HUES6 (cell line): ENCODE measurements around the gene SV2B.

Source experiments
- H3K27ac ChIP-seq: 2 replicates; pipeline ENCODE4 v1.7.0; 2013; ENCODE audit warnings: low read depth, mild to moderate bottlenecking, low read length, inconsistent platforms
- H3K27me3 ChIP-seq: 2 replicates; pipeline ENCODE4 v1.6.1; 2013; ENCODE audit warnings: low read length; ENCODE audit not compliant: control insufficient read depth, insufficient read depth
- H3K36me3 ChIP-seq: 2 replicates; pipeline ENCODE4 v1.6.1; 2013; ENCODE audit warnings: low read length; ENCODE audit not compliant: control insufficient read depth, insufficient read depth
- H3K4me1 ChIP-seq: 2 replicates; pipeline ENCODE4 v1.6.1; 2013; ENCODE audit warnings: low read length; ENCODE audit not compliant: control insufficient read depth, insufficient read depth
- H3K4me3 ChIP-seq: 2 replicates; pipeline ENCODE4 v1.5.1; 2013; ENCODE audit warnings: low read depth, low read length
- H3K9ac ChIP-seq: one replicate; pipeline ENCODE4 v1.6.1; 2013; ENCODE audit warnings: mild to moderate bottlenecking, low read length
- H3K9me3 ChIP-seq: 2 replicates; pipeline ENCODE4 v1.6.1; 2013; ENCODE audit warnings: low read depth, low read length; ENCODE audit not compliant: control insufficient read depth, insufficient read depth

The SV2B gene

DNA sequence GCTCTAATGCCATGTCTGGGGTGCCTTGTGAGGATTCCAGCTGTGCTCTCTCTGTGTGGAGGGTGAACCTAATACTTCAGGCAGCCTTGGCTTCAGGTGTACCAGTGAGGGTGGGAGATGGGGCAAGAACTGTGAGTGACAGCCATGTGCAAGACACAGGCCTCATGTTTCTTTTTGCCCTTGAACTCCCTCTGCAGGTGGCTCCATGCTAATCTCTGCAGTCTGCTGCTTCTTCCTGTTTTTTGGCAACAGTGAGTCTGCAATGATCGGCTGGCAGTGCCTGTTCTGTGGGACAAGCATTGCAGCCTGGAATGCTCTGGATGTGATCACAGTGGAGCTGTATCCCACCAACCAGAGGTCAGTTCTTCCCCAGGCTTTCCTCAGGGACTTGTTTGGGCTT lies 189.3 kb downstream of the SV2B start:
- Histone ChIP-seq H3K9ac (no peak overlapping the region), H3K9me3 (no peaks in the 10 kb centered on the region), H3K27ac (no peak overlapping the region), H3K4me1 (no peaks in the 10 kb centered on the region), H3K36me3 (no peaks in the 10 kb centered on the region), H3K4me3 (no peak overlapping the region), H3K27me3 (peaks cover 3% of the 10 kb centered on the region; the same call in 1 of the 2 replicates)

DNA sequence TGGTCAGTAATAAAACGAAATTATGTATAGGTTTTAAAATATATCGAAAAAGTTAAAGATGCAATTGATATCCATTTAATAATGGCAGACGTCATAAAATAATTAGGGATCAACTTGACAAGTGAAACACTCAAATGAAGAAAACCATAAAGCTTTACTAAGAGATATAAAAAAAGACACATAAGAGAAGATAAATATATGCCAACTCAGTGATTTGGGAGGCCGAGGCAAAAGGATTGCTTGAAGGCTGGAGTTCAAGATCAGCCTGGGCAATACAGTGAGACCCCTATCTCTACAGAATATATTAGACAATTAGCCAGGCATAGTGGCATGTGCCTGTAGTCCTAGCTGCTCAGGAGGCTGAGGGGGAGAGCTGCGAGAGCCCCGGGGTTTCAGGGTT lies 190.5 kb downstream of the SV2B start:
- Histone ChIP-seq H3K9ac (no peak overlapping the region), H3K4me1 (no peaks in the 10 kb centered on the region), H3K9me3 (no peaks in the 10 kb centered on the region), H3K4me3 (no peak overlapping the region), H3K36me3 (no peaks in the 10 kb centered on the region), H3K27ac (no peak overlapping the region), H3K27me3 (peaks cover 3% of the 10 kb centered on the region; the same call in 1 of the 2 replicates)

DNA sequence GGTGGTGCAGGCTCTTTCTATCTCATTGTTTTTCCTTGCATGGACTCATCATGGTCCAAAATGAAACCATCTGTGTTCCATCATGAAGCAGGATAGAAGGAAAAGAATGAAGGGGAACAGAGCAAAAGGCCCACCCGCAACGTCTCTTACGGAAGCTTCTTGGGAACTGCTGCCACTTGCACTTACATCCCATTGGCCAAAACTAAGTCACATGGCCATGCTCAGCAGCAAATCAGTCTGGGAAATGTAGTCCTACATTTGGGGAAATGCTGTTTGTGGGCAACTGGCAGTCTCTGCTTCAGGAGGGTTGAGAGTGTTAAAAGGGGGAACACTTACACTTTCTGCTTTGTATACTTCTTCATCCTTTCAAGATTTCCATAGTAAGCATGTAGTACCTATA lies 191.6 kb downstream of the SV2B start:
- H3K4me3 ChIP-seq: no peak overlapping the region
- H3K27me3 ChIP-seq: peaks cover 3% of the 10 kb centered on the region; the same call in 1 of the 2 replicates

DNA sequence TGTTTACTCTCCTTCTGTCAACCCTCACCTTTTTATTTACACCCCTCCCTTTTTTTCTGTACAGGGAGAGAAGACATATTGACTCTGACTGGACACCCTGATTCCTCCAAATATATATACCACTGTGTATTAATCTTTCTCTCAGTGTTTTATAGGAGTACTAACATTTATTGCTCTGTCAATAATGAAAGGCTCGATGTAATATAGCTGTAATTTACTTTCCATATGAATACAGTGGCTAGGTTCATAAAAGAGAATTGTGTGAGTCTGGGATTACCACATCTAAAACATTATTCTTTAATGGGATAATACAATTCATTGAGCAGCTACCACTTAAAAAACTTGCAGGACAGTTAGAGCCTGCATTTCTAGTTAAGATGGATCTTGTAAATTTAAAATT lies 194.3 kb downstream of the SV2B start:
- H3K4me3 ChIP-seq: no peak overlapping the region
- H3K4me1 ChIP-seq: no peaks in the 10 kb centered on the region
- no peaks in the 10 kb centered on the region for H3K36me3 ChIP-seq
- peaks cover 3% of the 10 kb centered on the region; the same call in 1 of the 2 replicates for H3K27me3 ChIP-seq
- H3K27ac ChIP-seq: no peak overlapping the region
- H3K9ac ChIP-seq: no peak overlapping the region
- peaks cover 11% of the 10 kb centered on the region for H3K9me3 ChIP-seq

More for the DNA sequence above, 191.6 kb downstream of the SV2B start:
- Histone ChIP-seq H3K9ac (no peak overlapping the region), H3K27ac (no peak overlapping the region), H3K9me3 (peaks cover 5% of the 10 kb centered on the region), H3K36me3 (no peaks in the 10 kb centered on the region), H3K4me1 (no peaks in the 10 kb centered on the region)

GRCh38 chr15:91294795-91295194 lies 194.7 kb downstream of the SV2B start:
- no peak overlapping the region for H3K9ac ChIP-seq
- H3K27me3 ChIP-seq: peaks cover 3% of the 10 kb centered on the region; the same call in 1 of the 2 replicates
- peaks cover 11% of the 10 kb centered on the region for H3K9me3 ChIP-seq
- H3K36me3 ChIP-seq: no peaks in the 10 kb centered on the region
- H3K4me3 ChIP-seq: no peak overlapping the region
- H3K4me1 ChIP-seq: no peaks in the 10 kb centered on the region
- no peak overlapping the region for H3K27ac ChIP-seq

DNA sequence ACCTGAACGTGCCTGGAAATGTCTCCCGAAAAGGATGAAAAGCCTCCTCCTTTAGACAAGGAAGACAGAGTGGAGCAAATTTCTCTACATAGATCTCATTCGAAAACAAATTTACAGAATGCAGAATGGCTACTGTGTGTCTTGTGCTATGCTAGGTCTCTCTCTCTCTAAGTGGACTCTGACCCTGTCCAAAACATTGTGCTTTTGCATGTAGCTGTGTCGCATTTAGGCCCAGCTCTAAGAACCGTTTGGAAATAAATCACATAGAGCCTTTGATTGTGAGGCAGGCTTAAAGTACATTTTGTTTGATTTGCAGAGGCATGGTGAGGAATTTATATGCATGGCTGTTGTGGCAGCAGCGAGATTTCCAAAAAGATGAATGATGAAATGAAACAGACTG lies 198.0 kb downstream of the SV2B start:
- Histone ChIP-seq H3K4me1 (no peaks in the 10 kb centered on the region), H3K27ac (no peak overlapping the region), H3K9me3 (peaks cover 11% of the 10 kb centered on the region), H3K36me3 (no peaks in the 10 kb centered on the region), H3K27me3 (peaks cover 9% of the 10 kb centered on the region), H3K4me3 (no peak overlapping the region), H3K9ac (no peak overlapping the region)

- H3K27me3 ChIP-seq: peaks cover 21% of the 10 kb centered on the region
- H3K9me3 ChIP-seq: no peaks in the 10 kb centered on the region
- no peak overlapping the region for H3K9ac ChIP-seq
- H3K4me3 ChIP-seq: no peak overlapping the region
- no peaks in the 10 kb centered on the region for H3K36me3 ChIP-seq
- H3K27ac ChIP-seq: no peak overlapping the region
- H3K4me1 ChIP-seq: 0 out of 2 replicates have a peak, but pooled peaks cover 5% of the 10 kb centered on the region
Measured at GRCh38 chr15:91302588-91303439, 202.8 kb downstream of the SV2B start.

GRCh38 chr15:91304210-91304609 lies 204.2 kb downstream of the SV2B start:
- Histone ChIP-seq H3K36me3 (no peaks in the 10 kb centered on the region), H3K4me3 (no peak overlapping the region), H3K9me3 (no peaks in the 10 kb centered on the region), H3K9ac (no peak overlapping the region), H3K27ac (no peak overlapping the region), H3K4me1 (0 out of 2 replicates have a peak, but pooled peaks cover 5% of the 10 kb centered on the region), H3K27me3 (peaks cover 21% of the 10 kb centered on the region)

DNA sequence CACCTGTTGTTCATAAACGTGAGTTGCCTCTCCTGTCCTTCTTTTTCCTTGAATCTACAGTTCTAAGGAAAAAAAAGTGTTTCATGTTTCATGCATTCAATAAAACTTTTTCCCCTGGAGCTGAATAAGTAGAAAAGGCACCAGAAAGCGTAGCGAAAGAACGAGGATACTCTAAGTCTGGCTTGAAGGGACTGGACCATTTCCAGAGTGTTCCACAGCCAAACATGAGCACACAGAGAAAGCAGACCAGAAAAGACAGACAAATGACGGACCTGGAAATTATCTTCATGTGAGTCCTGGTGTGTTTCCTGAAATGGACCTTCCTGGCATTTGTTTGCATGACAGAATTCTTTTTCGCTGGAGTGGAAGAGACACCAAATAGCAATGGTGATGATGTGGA lies 204.7 kb downstream of the SV2B start:
- H3K4me1 ChIP-seq: 0 out of 2 replicates have a peak, but pooled peaks cover 5% of the 10 kb centered on the region
- H3K4me3 ChIP-seq: no peak overlapping the region
- no peak overlapping the region for H3K9ac ChIP-seq
- H3K27me3 ChIP-seq: peaks cover 21% of the 10 kb centered on the region
- no peaks in the 10 kb centered on the region for H3K9me3 ChIP-seq
- no peak overlapping the region for H3K27ac ChIP-seq
- H3K36me3 ChIP-seq: no peaks in the 10 kb centered on the region

GRCh38 chr15:91306144-91306543 lies 206.1 kb downstream of the SV2B start:
- H3K36me3 ChIP-seq: no peaks in the 10 kb centered on the region
- no peaks in the 10 kb centered on the region for H3K9me3 ChIP-seq
- H3K27ac ChIP-seq: no peak overlapping the region
- peaks cover 18% of the 10 kb centered on the region for H3K27me3 ChIP-seq
- H3K4me1 ChIP-seq: 0 out of 2 replicates have a peak, but pooled peaks cover 5% of the 10 kb centered on the region
- H3K9ac ChIP-seq: no peak overlapping the region
- no peak overlapping the region for H3K4me3 ChIP-seq

- H3K36me3 ChIP-seq: no peaks in the 10 kb centered on the region
- peaks cover 17% of the 10 kb centered on the region for H3K27me3 ChIP-seq
- H3K27ac ChIP-seq: no peak overlapping the region
- no peak overlapping the region for H3K4me3 ChIP-seq
- 0 out of 2 replicates have a peak, but pooled peaks cover 5% of the 10 kb centered on the region for H3K4me1 ChIP-seq
- H3K9me3 ChIP-seq: no peaks in the 10 kb centered on the region
- no peak overlapping the region for H3K9ac ChIP-seq
Measured at GRCh38 chr15:91307601-91308000, 207.5 kb downstream of the SV2B start.
